OCI-LY3 (cell line): Measurements from ENCODE around the gene GPC2.
A peak's percentile ranks its signal among the peaks of the same experiment; 100 is the strongest.
"Not testable (repeated sequence)": the region's sequence is repeated elsewhere in the genome, so short reads cannot be mapped to it uniquely, and the experiment has no call there.

Source experiments
- H2AFZ ChIP-seq: fragments of 200-600, 300-600 bp; shearing (Covaris generic); 2 replicates; pipeline ENCODE4 v1.6.0; 2014; ENCODE audit warnings: antibody characterized with exemption, low read depth, low read length
- H3K27ac ChIP-seq: fragments of 200-600, 300-600 bp; sonication (generic); 2 replicates; pipeline ENCODE4 v1.5.1; 2014; ENCODE audit warnings: mild to moderate bottlenecking, low read length, moderate library complexity, mixed read lengths
- H3K27me3 ChIP-seq: fragments of 200-600, 300-600 bp; sonication (generic); 2 replicates; pipeline ENCODE4 v1.6.1; 2014; ENCODE audit warnings: low read depth, low read length, mixed read lengths
- H3K36me3 ChIP-seq: fragments of 200-600, 300-600 bp; sonication (generic); replicated peaks from 2 replicates; pipeline ENCODE3; 2014; ENCODE audit warnings: low read depth, low read length, mixed read lengths
- H3K4me1 ChIP-seq: fragments of 300-600, 200-600 bp; sonication (generic); 2 replicates; pipeline ENCODE4 v1.6.1; 2014; ENCODE audit warnings: low read length, mixed read lengths
- H3K4me2 ChIP-seq: fragments of 200-600, 300-600 bp; sonication (generic); 2 replicates; pipeline ENCODE4 v1.6.1; 2014; ENCODE audit warnings: low read length, mixed read lengths
- H3K4me3 ChIP-seq: fragments of 300-600, 200-600 bp; sonication (generic); 2 replicates; pipeline ENCODE4 v1.5.1; 2014; ENCODE audit warnings: antibody characterized with exemption, mild to moderate bottlenecking, low read length, moderate library complexity
- H3K79me2 ChIP-seq: fragments of 300-600, 200-600 bp; shearing (Covaris generic); 2 replicates; pipeline ENCODE4 v1.6.1; 2014; ENCODE audit warnings: mild to moderate bottlenecking, low read length, mixed read lengths
- H3K9ac ChIP-seq: fragments of 300-600, 200-600 bp; shearing (Covaris generic); 2 replicates; pipeline ENCODE4 v1.6.0; 2014; ENCODE audit warnings: mild to moderate bottlenecking, low read length, moderate library complexity
- H3K9me3 ChIP-seq: fragments of 200-600, 300-600 bp; shearing (Covaris generic); 2 replicates; pipeline ENCODE4 v1.6.1; 2014; ENCODE audit warnings: low read length, mixed read lengths; ENCODE audit not compliant: insufficient read depth
- H4K20me1 ChIP-seq: fragments of 200-600, 300-600 bp; sonication (generic); 2 replicates; pipeline ENCODE4 v1.6.1; 2016; ENCODE audit warnings: low read length, mixed read lengths; ENCODE audit not compliant: insufficient read depth
- CTCF ChIP-seq: fragments of 200-600, 300-600 bp; sonication (generic); IDR thresholded peaks from 2 replicates; pipeline ENCODE4 v1.5.1; 2014; ENCODE audit warnings: antibody characterized with exemption, low read length, low read depth
- EZH2phosphoT487 ChIP-seq: fragments of 200-600 bp; shearing (Covaris generic); IDR thresholded peaks from 2 replicates; pipeline ENCODE4 v1.6.1; 2018; ENCODE audit warnings: antibody characterized with exemption, mixed run types, low read depth

Gene GPC2

GRCh38 chr7:100208911-100209408 lies 31.8 kb upstream of the GPC2 start:
- Histone ChIP-seq H3K27ac (peak overlapping the region; percentile 47), H3K79me2 (no peaks in the 10 kb centered on the region), H3K36me3 (no peaks in the 10 kb centered on the region), H3K4me1 (peaks cover 34% of the 10 kb centered on the region), H4K20me1 (no peaks in the 10 kb centered on the region), H3K4me3 (peak overlapping the region; percentile 63), H3K4me2 (peak overlapping the region; percentile 89), H3K9me3 (no peaks in the 10 kb centered on the region), H2AFZ (peak overlapping the region; percentile 93), H3K9ac (peak overlapping the region; percentile 45), H3K27me3 (no peaks in the 10 kb centered on the region)
- TF ChIP-seq EZH2phosphoT487 (no peak), CTCF (no peak)

GRCh38 chr7:100204454-100204853 lies 27.3 kb upstream of the GPC2 start:
- Histone ChIP-seq H4K20me1 (no peaks in the 10 kb centered on the region), H3K27me3 (peaks cover 4% of the 10 kb centered on the region; the same call in 1 of the 2 replicates), H2AFZ (no peak overlapping the region), H3K79me2 (no peaks in the 10 kb centered on the region), H3K36me3 (no peaks in the 10 kb centered on the region), H3K9me3 (no peaks in the 10 kb centered on the region), H3K4me3 (no peak overlapping the region), H3K9ac (no peak overlapping the region), H3K27ac (no peak overlapping the region), H3K4me2 (peak overlapping the region; percentile 37), H3K4me1 (peaks cover 40% of the 10 kb centered on the region)
- no peak for TF ChIP-seq EZH2phosphoT487
- no peak for TF ChIP-seq CTCF

DNA sequence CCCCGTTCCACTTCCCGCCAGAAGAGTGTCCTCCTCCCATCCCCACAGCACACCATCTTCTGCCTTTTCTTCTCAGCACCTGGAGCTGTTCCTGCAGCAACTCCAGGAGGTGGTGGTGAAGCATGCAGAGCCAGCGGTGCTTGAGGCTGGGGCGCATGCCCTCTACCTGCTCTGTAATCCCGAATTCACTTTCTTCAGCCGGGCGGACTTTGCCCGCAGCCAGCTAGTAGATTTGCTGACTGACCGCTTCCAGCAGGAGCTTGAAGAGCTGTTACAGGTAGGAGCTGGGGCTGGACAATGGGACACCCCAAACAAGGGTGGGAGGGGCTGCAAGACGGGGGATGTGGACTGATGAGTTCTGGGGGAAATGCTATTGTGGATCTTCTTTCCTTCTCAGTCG lies 23.5 kb upstream of the GPC2 start:
- Histone ChIP-seq H3K9me3 (no peaks in the 10 kb centered on the region), H3K36me3 (no peaks in the 10 kb centered on the region), H3K4me1 (peaks cover 47% of the 10 kb centered on the region), H2AFZ (no peak overlapping the region), H3K27ac (no peak overlapping the region), H3K4me2 (peak overlapping the region; percentile 82), H3K4me3 (peak overlapping the region; percentile 69), H4K20me1 (no peaks in the 10 kb centered on the region), H3K9ac (no peak overlapping the region; the same call in 1 of the 2 replicates), H3K27me3 (peaks cover 4% of the 10 kb centered on the region; the same call in 1 of the 2 replicates), H3K79me2 (no peaks in the 10 kb centered on the region)
- TF ChIP-seq EZH2phosphoT487 (no peak), CTCF (no peak)

- Histone ChIP-seq H3K27me3 (peaks cover 4% of the 10 kb centered on the region; the same call in 1 of the 2 replicates), H3K4me3 (no peak overlapping the region), H4K20me1 (no peaks in the 10 kb centered on the region), H2AFZ (no peak overlapping the region), H3K36me3 (no peaks in the 10 kb centered on the region), H3K27ac (no peak overlapping the region), H3K9me3 (no peaks in the 10 kb centered on the region), H3K9ac (no peak overlapping the region), H3K4me1 (peaks cover 54% of the 10 kb centered on the region), H3K4me2 (no peak overlapping the region), H3K79me2 (no peaks in the 10 kb centered on the region)
- TF ChIP-seq CTCF (no peak), EZH2phosphoT487 (no peak)
These were observed 21.1 kb upstream of the GPC2 start for GRCh38 chr7:100198266-100198665.

DNA sequence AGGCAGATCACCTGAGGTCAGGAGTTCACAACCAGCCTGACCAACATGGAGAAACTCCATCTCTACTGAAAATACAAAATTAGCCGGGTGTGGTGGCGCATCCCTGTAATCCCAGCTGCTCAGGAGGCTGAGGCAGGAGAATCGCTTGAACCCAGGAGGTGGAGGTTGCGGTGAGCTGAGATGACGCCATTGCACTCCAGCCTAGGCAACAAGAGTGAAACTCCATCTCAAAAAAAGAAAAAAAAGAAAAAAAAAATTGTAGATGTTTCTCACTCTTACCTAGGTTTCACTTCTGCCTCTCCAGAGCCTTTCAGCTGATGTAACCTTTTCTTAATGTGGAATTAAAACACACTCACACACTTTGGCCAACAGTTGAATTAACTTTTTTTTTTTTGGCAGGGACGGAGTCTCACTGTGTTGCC lies 18.7 kb upstream of the GPC2 start:
- not testable (repeated sequence) for H3K9ac ChIP-seq, H3K36me3 ChIP-seq, H4K20me1 ChIP-seq, H3K27me3 ChIP-seq, H2AFZ ChIP-seq, H3K79me2 ChIP-seq, H3K9me3 ChIP-seq, H3K4me3 ChIP-seq
- Histone ChIP-seq H3K4me1 (peaks cover 65% of the 10 kb centered on the region), H3K4me2 (peak overlapping the region; percentile 47), H3K27ac (peak overlapping the region; percentile 32; the same call in 1 of the 2 replicates)
